ENCODE measurements around the gene ZFP62. TPM values are rescaled to one million over a fixed set of nuclear protein-coding genes. Genes with fewer than 3 reads are reported as not detected.

ZFP62 gene
- total RNA-seq, 4 donors from 2014 or later: 17.0 to 35.1 (median 25.3) TPM

DNA sequence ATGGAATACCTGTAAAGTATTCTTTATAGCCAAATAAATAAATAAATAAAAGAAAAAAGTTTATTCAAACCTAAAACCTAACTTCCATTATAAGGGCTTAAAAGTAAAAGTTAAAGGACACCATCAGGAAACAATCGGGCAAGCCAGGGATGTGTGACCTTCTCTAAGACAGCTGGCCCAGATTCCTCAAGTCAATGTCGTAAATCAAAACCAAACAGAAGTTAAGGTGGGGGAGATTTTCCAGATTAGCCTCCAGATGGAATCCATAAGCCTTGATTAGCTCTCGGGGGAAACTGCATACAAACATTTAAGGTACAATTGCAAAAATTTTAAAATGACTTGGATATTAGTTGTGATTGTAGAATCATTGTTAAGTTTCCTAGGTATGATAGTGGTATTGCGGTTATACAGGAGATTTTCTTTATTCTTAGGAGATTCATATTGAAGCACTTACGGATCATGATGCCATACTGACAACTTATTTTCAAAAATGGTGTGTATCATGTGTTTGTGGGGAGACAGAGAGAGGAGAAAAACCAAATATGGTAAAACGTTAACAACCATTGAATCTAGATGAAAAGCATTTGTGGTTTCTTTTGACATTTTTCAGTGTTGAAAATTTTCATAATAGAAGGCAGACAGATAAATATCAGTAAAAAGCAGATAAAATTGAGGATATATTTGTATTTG is 37.0 kb downstream of the ZFP62 start:
- Histone ChIP-seq H3K27me3 (no peaks in the 10 kb centered on the region), H3K9me3 (peaks cover 0 to 10% (median 0%) of the 10 kb centered on the region in 4 donors), H3K4me1 (peaks cover 0 to 49% (median 25%) of the 10 kb centered on the region in 4 donors), H3K36me3 (peaks cover 0 to 11% (median 0%) of the 10 kb centered on the region in 3 donors), H3K4me3 (no peak overlapping the region), H3K27ac (peak overlapping the region in 3 of 4 donors; percentile 23 to 70 (median 67))
- DNase-seq (ENCODE audit: low spot score in 2 of 2): no peak
- no peak for TF ChIP-seq EP300 (IDR thresholded peaks at IDR 0.05)
- no peak for TF ChIP-seq POLR2A (IDR thresholded peaks at IDR 0.05)
- TF ChIP-seq, protein P1, sequence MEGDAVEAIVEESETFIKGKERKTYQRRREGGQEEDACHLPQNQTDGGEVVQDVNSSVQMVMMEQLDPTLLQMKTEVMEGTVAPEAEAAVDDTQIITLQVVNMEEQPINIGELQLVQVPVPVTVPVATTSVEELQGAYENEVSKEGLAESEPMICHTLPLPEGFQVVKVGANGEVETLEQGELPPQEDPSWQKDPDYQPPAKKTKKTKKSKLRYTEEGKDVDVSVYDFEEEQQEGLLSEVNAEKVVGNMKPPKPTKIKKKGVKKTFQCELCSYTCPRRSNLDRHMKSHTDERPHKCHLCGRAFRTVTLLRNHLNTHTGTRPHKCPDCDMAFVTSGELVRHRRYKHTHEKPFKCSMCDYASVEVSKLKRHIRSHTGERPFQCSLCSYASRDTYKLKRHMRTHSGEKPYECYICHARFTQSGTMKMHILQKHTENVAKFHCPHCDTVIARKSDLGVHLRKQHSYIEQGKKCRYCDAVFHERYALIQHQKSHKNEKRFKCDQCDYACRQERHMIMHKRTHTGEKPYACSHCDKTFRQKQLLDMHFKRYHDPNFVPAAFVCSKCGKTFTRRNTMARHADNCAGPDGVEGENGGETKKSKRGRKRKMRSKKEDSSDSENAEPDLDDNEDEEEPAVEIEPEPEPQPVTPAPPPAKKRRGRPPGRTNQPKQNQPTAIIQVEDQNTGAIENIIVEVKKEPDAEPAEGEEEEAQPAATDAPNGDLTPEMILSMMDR (IDR thresholded peaks at IDR 0.05): no peak
- WGBS, 2 donors: 62 to 66% methylated on average over 6 of the region's 6 CpGs

- TF ChIP-seq EP300 (IDR thresholded peaks at IDR 0.05): no peak
- TF ChIP-seq, protein P1 (IDR thresholded peaks at IDR 0.05): no peak
- no peak for TF ChIP-seq POLR2A (IDR thresholded peaks at IDR 0.05)
- H3K4me3 ChIP-seq: no peak overlapping the region
- H3K27ac ChIP-seq: peak overlapping the region in 2 of 4 donors; percentile 67 to 70
- peaks cover 0 to 4% (median 0%) of the 10 kb centered on the region in 3 donors for H3K36me3 ChIP-seq
- H3K9me3 ChIP-seq: peaks cover 0 to 2% (median 0%) of the 10 kb centered on the region in 4 donors
- no peak for DNase-seq (ENCODE audit: low spot score in 2 of 2)
- peaks cover 0 to 56% (median 29%) of the 10 kb centered on the region in 4 donors for H3K4me1 ChIP-seq
- WGBS, 2 donors: 86 to 88% methylated on average over 7 of the region's 7 CpGs
- H3K27me3 ChIP-seq: no peaks in the 10 kb centered on the region
These were observed 37.7 kb downstream of the ZFP62 start for GRCh38 chr5:180823346-180823745.

- H3K9me3 ChIP-seq: no peaks in the 10 kb centered on the region
- peak overlapping the region; percentile 64 to 85 (median 77) for H3K27ac ChIP-seq
- no peaks in the 10 kb centered on the region for H3K36me3 ChIP-seq
- peaks cover 0 to 72% (median 40%) of the 10 kb centered on the region in 4 donors for H3K4me1 ChIP-seq
- 80 to 93% methylated on average over 4 of the region's 4 CpGs for WGBS, 2 donors
- TF ChIP-seq, protein P1 (IDR thresholded peaks at IDR 0.05): no peak
- TF ChIP-seq EP300 (IDR thresholded peaks at IDR 0.05) (no peak), POLR2A (IDR thresholded peaks at IDR 0.05) (no peak)
- H3K4me3 ChIP-seq: no peak overlapping the region
- DNase-seq (ENCODE audit: low spot score in 2 of 2): no peak
- H3K27me3 ChIP-seq: no peaks in the 10 kb centered on the region
These were observed 39.5 kb downstream of the ZFP62 start for GRCh38 chr5:180821538-180821937.

DNA sequence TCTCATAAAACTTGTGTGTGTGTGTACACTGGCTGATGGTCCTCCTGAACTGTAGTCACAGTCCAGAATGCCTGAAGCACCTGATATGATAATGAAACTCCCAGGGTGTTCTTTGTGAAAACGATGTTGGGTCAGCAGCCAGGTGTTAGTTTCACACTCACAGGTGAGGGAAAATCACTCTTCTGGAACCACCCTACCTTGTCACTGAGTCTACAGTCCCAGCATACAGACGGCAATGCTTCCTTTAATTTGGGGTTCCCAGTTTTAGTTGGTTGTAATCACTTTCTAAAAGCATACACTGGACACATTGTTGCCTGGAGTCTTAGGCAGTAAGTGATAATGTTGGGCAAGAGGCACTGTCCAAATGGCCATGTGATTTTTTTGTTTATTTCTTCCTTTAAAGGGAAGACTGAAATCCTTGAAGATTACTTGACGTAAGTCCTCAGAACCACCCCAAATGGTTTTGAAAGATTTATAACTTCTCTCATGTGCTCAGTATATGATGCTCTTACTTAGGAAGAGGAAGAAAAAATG is 40.2 kb downstream of the ZFP62 start:
- H3K9me3 ChIP-seq: no peaks in the 10 kb centered on the region
- H3K4me3 ChIP-seq: no peak overlapping the region
- TF ChIP-seq POLR2A (IDR thresholded peaks at IDR 0.05) (no peak), EP300 (IDR thresholded peaks at IDR 0.05) (peak; percentile 87 to 98)
- TF ChIP-seq, protein P1 (IDR thresholded peaks at IDR 0.05): no peak
- peak overlapping the region; percentile 64 to 85 (median 77) for H3K27ac ChIP-seq
- no peaks in the 10 kb centered on the region for H3K27me3 ChIP-seq
- WGBS, 2 donors: 49 to 60% methylated on average over 3 of the region's 3 CpGs
- no peak for DNase-seq (ENCODE audit: low spot score in 2 of 2)
- H3K4me1 ChIP-seq: peaks cover 0 to 72% (median 35%) of the 10 kb centered on the region in 4 donors
- H3K36me3 ChIP-seq: no peaks in the 10 kb centered on the region

- Histone ChIP-seq H3K4me3 (no peak overlapping the region), H3K36me3 (no peaks in the 10 kb centered on the region), H3K9me3 (no peaks in the 10 kb centered on the region), H3K27me3 (no peaks in the 10 kb centered on the region), H3K4me1 (peaks cover 0 to 54% (median 25%) of the 10 kb centered on the region in 4 donors), H3K27ac (peak overlapping the region in 2 of 4 donors; percentile 76 to 96)
- WGBS, 2 donors: 64 to 70% methylated on average over 6 of the region's 6 CpGs
- no peak for DNase-seq (ENCODE audit: low spot score in 2 of 2)
- TF ChIP-seq, protein P1 (IDR thresholded peaks at IDR 0.05): no peak
- TF ChIP-seq EP300 (IDR thresholded peaks at IDR 0.05) (no peak), POLR2A (IDR thresholded peaks at IDR 0.05) (no peak)
These were observed 42.3 kb downstream of the ZFP62 start for GRCh38 chr5:180818677-180819341.
